Retinal pigment epithelial cell (primary cell): Measurements from ENCODE around the gene SCT.
"Not testable (repeated sequence)": the region's sequence is repeated elsewhere in the genome, so short reads cannot be mapped to it uniquely, and the experiment has no call there.

Experiments
- DNase-seq: peaks from one replicate; pipeline ENCODE4 v3.0.0-alpha.2; 2010; ENCODE audit warnings: low read depth
- H3K4me3 ChIP-seq: 2 replicates; pipeline ENCODE4 v1.5.1; 2011; ENCODE audit warnings: mild to moderate bottlenecking, low read length, control low read depth, moderate library complexity
- CTCF ChIP-seq: conservative IDR thresholded peaks from 2 replicates; pipeline ENCODE4 v1.5.1; 2011; ENCODE audit warnings: low read depth, low read length, control low read depth, inconsistent platforms

Gene SCT

GRCh38 chr11:653837-654236 is 26.9 kb upstream of the SCT start:
- TF ChIP-seq CTCF, result no peak
- no peak overlapping the region for H3K4me3 ChIP-seq
- no peak for DNase-seq

- DNase-seq, result not testable (repeated sequence)
Measured at GRCh38 chr11:653136-653535, 26.2 kb upstream of the SCT start.

GRCh38 chr11:650482-650881 is 23.5 kb upstream of the SCT start:
- TF ChIP-seq CTCF, result no peak
- DNase-seq, result no peak
- no peak overlapping the region for H3K4me3 ChIP-seq

More at GRCh38 chr11:653136-653535, 26.2 kb upstream of the SCT start:
- not testable (repeated sequence) for H3K4me3 ChIP-seq

- H3K4me3 ChIP-seq, DNase-seq: not testable (repeated sequence)
Measured at GRCh38 chr11:647672-648158, 20.7 kb upstream of the SCT start.

GRCh38 chr11:646214-646613 is 19.2 kb upstream of the SCT start:
- TF ChIP-seq CTCF, result no peak
- H3K4me3 ChIP-seq, result no peak overlapping the region
- no peak for DNase-seq

- no peak for TF ChIP-seq CTCF
- no peak for DNase-seq
- H3K4me3 ChIP-seq, result no peak overlapping the region
Measured at GRCh38 chr11:645536-645935, 18.6 kb upstream of the SCT start.

GRCh38 chr11:643849-644738 is 17.1 kb upstream of the SCT start:
- no peak for DNase-seq
- H3K4me3 ChIP-seq, result no peak overlapping the region
- no peak for TF ChIP-seq CTCF

GRCh38 chr11:643366-643765 is 16.4 kb upstream of the SCT start:
- no peak for TF ChIP-seq CTCF
- H3K4me3 ChIP-seq, result no peak overlapping the region
- DNase-seq, result no peak
